ENCODE measurements around the gene TNFRSF8.

TNFRSF8 gene

GRCh38 chr1:12123172-12123571 is 60.1 kb downstream of the TNFRSF8 start:
- no peak for TF ChIP-seq CTCF (IDR thresholded peaks at IDR 0.05; ENCODE audit: borderline replicate concordance, insufficient read depth, low read depth, low read length)

GRCh38 chr1:12124693-12125421 is 61.8 kb downstream of the TNFRSF8 start:
- peak; percentile 88 for TF ChIP-seq CTCF (IDR thresholded peaks at IDR 0.05; ENCODE audit: borderline replicate concordance, insufficient read depth, low read depth, low read length)
- H3K4me3 ChIP-seq (ENCODE audit: low read depth, low read length), result no peak overlapping the region

More at GRCh38 chr1:12123172-12123571, 60.1 kb downstream of the TNFRSF8 start:
- no peak overlapping the region for H3K4me3 ChIP-seq (ENCODE audit: low read depth, low read length)

GRCh38 chr1:12125422-12126355 is 62.6 kb downstream of the TNFRSF8 start:
- no peak for TF ChIP-seq CTCF (IDR thresholded peaks at IDR 0.05; ENCODE audit: borderline replicate concordance, insufficient read depth, low read depth, low read length)
- no peak overlapping the region for H3K4me3 ChIP-seq (ENCODE audit: low read depth, low read length)

- no peak overlapping the region for H3K4me3 ChIP-seq (ENCODE audit: low read depth, low read length)
- TF ChIP-seq CTCF (IDR thresholded peaks at IDR 0.05; ENCODE audit: borderline replicate concordance, insufficient read depth, low read depth, low read length), result no peak
Observed at GRCh38 chr1:12126781-12127180, 63.7 kb downstream of the TNFRSF8 start.

- TF ChIP-seq CTCF (IDR thresholded peaks at IDR 0.05; ENCODE audit: borderline replicate concordance, insufficient read depth, low read depth, low read length), result no peak
- no peak overlapping the region for H3K4me3 ChIP-seq (ENCODE audit: low read depth, low read length)
Observed at GRCh38 chr1:12127206-12127810, 64.2 kb downstream of the TNFRSF8 start.

- H3K4me3 ChIP-seq (ENCODE audit: low read depth, low read length), result no peak overlapping the region
- TF ChIP-seq CTCF (IDR thresholded peaks at IDR 0.05; ENCODE audit: borderline replicate concordance, insufficient read depth, low read depth, low read length), result no peak
Observed at GRCh38 chr1:12128120-12128519, 65.0 kb downstream of the TNFRSF8 start.
